AML-193 (cell line): ENCODE measurements around the gene TMEM259.

Source experiments
- DNase-seq, 2 experiments: peaks; one replicate each; lab custom pipeline; 2025; lab: John Stamatoyannopoulos, UW

The TMEM259 gene

DNA sequence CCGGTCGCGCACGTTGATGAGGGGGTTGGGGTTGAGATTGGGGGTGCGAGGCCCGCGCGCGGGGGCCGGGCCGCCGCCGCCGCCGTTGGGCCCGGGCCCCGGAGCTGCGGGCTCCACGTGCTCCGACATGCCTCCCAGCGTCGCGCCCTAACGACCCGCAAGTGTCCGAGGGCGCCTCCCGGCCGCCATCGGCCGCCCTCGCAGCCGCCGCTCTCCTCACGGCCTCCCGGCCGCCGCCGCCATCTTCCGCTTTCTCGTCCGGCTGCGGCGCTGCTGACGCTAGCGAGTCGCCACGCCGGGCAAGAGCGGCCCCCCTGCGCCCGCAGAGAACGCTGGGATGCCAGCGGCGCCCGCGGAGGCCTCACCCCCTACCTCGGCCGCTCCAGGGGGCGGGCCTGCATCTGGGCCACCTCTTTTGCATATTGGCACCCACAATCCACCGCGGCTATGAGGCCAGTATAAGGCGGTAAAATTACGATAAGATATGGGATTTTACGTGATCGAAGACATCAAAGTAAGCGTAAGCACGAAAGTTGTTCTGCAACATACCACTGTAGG, at the start of gene TMEM259:
TSS of gene TMEM259 (minus strand) at position 256 of the 558 bp plus-strand sequence. CDS start at position 129, 127 bp downstream.
- peak; percentile 93 to 94 for DNase-seq

DNA sequence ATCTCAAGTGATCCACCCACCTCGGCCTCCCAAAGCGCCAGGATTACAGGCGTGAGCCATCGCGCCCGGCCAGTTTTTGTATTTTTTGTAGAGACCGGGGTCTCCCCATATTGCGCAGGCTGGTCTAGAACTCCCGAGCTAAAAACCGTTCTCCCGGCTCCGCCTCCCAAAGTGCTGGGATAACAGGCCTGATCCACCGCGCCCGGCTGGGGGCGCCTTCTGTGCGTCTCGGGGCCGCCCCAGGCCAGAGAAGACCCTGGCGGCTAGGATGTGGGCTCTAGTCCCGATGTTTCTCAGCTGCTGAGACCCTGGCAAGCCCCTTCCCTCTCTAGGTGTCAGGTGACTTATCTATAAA, 49.6 kb upstream of the TMEM259 start:
- no peak for DNase-seq

DNA sequence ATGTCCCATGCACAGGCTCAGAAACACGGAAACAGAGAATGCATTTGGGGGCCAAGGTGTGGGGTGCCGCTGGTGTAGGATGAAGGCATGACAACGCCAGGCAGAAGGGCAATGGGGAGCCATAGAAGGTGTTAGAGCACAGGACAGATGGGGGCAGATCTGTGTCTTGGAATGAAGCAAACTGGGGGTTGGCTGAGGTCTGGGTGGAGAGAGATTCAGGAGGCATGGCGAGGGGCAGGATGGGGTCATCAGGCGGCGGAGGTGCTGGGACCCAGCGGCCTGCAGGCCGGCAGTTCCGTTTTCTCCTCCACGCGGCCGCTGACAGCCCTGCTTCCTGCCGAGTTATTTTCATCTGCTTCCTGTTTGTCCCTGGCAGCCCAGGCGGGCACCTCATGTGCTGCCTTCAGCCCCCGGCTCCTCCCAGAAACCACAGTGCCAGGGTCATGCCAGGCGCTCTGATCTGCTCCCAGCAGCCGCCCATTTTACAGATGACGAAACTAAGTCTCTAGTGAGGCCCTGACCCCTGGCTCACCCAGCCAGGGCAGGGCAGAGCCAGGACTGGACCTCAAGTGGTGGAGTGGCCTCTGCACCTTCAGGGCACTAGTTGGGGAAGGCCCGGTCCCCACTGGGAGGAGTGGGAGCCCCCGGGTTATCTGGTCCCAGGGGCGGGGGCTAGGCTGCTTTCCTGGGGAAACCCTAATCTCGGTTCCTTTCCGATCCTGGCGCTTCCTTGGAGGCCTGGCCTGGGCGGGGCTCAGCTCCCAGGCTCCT, 48.3 kb upstream of the TMEM259 start:
- peak; percentile 93 to 96 for DNase-seq

DNA sequence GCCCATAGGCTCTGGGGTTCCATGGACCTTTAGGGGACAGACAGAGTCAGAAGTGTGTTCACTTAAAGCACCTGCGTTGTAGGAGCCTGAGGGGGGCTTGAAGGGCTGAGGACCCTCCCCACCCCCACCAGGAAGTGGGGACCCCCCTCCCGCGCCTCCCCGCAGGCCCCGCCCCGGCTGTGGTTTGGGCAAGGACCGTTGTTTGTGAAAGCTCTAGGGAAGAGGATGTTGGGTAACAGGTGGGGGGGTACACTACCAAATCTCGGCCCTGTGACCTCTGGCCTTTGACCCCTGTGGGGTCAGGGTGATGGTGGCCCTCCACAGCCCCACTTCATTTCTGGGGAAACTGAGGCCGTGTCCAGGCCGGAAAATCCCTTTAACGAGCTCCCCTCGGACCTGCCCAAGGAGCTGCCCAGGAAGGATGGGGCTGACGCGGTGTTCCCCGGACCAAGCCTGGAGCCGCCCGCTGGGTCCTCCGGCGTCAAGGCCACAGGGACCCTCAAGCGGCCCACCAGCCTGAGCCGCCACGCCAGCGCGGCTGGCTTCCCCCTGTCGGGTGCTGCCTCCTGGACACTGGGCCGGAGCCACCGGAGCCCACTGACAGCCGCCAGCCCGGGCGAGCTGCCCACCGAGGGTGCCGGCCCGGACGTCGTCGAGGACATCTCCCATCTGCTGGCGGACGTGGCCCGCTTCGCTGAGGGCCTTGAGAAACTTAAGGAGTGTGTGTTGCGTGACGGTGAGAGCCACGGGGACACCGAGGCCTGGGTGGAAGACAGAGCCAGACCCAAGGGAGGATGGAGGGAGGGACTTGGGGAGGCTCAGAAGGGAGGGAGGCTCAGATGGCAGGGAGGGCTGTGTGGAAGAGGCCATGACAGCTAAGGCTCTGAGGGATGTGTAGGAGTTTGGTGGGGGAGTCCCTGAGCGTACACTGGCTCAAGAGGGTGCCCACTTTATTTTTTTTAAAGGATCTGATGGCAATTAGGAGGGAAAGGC, 47.4 kb upstream of the TMEM259 start:
- DNase-seq: peak; percentile 46 to 49

DNA sequence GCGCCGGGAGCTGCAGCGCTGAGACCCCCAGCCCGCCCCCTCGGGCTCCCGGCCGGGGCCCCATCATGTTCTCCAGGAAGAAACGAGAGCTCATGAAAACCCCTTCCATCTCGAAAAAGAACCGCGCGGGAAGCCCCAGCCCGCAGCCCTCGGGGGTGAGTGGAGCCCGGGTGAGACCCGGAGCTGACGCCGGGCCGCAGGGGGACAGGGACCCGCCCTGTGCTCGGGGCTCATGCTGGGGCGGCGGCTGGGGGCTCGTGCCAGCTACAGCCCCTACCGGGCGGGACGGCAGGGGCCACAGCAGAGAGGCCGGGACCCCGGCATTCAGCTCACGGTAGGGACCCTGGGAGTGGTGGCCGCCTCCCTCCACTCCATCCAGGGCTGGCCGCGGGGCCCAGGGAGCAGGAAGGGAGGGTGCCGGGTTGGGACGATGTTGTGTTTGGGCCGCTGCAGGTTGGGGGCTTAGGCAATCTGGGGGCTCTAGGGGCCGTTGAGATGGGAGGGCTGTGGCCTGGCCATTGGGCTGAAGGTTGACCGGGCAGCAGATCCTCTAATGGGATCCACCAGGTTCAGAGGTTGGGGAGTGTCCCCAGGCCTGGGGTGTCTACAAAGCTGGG, 46.5 kb upstream of the TMEM259 start:
- no peak for DNase-seq

DNA sequence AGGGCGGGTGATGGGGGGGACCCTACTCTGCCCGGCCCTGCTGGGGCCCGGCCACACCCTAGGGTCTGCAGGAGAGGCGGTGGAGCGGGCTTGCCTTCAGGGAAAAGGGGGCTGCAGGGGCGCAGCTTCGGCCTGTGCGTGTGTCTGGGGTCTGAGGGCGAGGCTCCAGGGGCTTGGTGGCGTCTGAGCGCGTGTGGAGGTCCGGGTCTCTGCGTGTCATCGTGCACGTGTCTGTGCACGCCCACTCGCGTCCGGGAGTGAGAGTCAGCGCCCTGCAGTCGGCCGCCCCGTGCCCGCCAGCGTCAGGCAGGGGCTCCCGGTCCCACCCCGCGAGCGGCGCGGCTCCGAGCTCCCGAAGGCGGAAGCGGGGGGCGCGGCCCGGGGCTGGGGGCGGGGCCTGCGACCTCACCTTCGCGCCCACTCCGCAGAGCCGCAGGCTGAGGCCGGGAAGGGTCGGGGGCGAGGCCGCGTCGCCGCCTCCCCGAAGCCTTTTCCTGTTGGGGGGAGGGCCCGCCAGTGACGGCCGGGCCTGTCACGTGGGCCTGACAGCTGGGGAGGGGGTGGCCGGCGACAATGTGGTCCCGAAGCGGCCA, 45.9 kb upstream of the TMEM259 start, which contains the start of gene ARHGAP45:
TSS of gene ARHGAP45 (plus strand) at position 420 of the 593 bp plus-strand sequence. CDS start 239 bp downstream, outside the sequence.
- peak; percentile 55 to 64 for DNase-seq

DNA sequence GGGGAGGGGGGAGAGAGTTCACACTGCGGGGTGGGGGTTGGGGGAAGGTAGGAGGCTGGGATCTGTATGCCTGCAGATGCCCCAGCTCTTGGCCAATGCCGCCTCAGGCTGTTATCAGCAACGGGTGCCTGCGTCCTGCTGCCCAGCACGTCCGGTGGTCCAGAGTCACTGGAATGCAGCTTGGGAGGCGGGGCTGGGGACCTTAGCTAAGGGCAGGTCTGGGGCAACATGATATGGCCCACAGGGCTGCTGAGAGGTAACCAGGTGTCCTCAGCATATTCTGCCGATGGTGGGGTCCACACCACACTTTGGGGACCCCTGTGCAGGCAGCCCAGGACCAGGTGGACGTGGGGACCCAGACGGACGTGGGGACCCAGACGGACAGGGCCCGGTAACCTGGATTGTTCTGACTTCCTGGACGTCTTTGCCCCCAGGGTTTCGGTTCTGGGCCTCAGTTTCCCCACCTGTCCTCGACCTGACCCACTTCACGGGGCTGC, 45.4 kb upstream of the TMEM259 start:
- no peak for DNase-seq

DNA sequence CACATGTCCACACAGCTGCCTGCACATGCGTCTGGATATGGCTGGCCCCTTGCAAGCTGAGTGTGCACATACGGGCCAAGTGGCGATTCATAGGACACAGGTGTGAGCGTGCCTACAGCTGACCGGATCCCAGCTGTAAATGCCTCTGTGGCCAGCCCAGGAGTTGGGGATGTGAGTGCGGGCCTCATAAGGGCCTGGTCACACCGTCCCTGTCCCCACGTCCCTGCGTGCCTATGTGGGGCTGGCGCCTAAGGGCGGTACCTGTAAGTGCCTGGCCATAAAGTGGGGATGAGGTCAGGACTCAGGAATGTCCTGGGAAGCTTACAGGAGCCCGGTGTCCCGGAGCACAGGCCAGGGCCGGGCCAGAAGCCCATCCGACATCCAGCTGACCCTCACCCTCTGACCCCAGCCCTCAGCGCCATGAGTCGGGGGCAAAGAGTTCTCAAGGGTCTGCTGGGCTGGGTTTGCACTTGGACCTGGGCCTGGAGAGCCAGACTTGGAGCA, 44.7 kb upstream of the TMEM259 start:
- DNase-seq: no peak

DNA sequence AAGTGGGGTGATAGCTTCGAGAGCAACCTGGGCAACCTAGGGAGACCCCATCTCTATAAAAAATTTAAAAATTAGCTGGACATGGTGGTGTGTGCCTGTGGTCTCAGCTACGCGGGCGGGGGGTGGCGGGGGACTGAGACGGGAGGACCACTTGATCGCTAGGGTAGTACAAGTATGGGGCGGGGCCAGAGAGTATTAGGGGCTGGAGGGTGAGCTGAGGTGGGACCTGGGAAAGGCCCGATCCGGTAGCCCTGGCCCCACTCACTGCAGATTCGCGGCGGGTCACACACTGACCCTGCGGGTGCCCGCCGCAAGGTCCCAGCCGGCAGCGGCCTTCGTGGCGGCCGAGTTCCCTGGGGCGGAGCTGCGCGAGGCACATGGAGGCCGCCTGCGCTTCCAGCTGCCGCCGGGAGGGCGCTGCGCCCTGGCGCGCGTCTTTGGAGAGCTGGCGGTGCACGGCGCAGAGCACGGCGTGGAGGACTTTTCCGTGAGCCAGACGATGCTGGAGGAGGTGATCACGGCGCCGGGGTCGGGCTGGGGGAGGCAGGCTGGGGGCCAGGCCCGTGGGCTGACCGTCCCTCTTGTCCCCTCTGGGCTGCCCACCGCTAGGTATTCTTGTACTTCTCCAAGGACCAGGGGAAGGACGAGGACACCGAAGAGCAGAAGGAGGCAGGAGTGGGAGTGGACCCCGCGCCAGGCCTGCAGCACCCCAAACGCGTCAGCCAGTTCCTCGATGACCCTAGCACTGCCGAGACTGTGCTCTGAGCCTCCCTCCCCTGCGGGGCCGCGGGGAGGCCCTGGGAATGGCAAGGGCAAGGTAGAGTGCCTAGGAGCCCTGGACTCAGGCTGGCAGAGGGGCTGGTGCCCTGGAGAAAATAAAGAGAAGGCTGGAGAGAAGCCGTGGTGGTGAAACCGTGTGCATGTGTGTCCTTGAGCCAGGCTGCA, 44.0 kb upstream of the TMEM259 start:
- DNase-seq: no peak

DNA sequence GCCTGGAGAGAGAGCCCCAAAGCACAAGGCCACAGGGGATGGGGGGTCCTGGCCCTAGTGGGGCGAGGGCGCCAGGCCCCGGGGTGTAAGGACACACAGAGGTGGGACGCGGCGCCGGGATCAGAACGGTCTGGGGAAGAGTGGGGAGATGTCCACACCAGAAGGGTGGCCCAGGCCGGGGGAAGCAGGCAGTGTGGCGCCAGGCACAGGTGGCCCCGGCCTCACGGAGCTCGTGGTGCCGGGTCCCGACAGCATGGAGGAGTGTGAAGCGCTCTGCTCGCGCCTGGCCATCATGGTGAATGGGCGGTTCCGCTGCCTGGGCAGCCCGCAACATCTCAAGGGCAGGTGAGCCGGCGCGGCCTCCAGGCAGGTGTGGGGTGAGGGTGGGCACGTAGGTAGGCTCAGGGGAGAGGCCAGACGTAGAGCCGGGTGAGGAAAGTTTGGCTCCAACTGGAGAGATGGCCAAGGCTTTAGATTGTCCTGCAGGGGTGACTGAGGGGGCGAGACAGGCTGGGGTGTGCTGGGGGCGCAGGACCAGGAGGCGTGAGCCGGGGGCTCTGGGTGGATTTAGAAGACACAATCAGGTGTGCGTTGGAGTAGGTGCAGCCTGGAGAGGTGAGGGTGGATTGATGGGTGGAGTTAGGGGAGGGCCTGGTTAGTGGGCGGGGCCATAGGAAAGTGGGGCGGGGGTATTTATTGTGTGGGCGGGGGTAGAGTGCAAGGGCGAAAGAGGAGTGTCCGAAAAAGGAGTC, 43.2 kb upstream of the TMEM259 start:
- DNase-seq: no peak

DNA sequence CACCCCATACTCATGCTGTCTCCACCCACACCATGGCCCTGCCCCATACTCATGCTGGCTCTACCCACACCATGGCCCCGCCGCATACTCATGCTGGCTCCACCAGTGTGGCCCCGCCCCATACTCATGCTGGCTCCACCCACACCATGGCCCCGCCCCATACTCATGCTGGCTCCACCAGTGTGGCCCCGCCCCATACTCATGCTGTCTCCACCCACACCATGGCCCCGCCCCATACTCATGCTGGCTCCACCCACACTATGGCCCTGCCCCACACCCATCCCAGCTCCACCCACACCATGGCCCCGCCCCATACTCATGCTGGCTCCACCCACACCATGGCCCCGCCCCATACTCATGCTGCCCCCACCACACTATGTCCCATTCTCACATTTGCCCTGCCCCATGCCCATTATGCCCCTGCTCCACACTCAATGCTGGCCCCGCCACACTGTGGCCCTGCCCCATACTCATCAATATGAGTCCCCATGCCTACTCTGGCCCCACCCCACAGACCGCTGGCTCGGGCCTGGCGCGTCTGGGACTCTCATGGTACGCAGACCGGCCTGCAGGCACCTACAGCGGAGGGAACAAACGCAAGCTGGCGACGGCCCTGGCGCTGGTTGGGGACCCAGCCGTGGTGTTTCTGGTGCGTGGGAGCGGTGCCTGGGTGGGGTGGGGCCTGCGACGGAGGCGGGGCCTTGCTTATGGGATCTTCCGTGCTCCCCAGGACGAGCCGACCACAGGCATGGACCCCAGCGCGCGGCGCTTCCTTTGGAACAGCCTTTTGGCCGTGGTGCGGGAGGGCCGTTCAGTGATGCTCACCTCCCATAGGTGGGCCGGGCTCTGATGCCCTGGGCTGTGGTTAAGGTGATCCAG, 42.3 kb upstream of the TMEM259 start:
- DNase-seq: no peak

DNA sequence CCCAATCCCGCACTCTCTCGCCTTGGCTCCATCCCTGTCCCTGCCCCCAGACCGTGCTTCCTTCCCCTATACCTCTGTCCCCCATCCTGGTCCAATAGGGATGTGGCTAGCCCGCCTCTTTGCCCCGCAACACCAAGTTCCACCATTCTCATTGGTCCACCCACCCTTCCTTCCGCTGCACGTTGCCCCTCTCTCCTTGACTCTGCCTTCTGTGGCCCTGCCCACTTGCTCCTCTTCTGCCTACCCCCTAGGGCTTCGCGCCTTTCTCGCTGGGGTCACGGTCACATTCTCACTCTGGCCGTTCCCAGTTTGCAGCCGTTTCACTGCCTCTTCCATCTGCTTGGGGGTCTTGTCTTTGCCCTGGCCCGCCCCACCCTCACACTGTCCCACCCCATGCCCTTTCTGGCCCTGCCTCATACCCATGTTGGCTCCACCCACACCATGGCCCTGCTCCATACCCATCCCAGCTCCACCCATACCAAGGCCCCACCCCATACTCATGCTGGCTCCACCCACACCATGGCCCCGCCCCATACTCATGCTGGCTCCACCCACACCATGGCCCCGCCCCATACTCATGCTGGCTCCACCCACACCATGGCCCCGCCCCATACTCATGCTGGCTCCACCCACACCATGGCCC, 41.6 kb upstream of the TMEM259 start:
- no peak for DNase-seq

DNA sequence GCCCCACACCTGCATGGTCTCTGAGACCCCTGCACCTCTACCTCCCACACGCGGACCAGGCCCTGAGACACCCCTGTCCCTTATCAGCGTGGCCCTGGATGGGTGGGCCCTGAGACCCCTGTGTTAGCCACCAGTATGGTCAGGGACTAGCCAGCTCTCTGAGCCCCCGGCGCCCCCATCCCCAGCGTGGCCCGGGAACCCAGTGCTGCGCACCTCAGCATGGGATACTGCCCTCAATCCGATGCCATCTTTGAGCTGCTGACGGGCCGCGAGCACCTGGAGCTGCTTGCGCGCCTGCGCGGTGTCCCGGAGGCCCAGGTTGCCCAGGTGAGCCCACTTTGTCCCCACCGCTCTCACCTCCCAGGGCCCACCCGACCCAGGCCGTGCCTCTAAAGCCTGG, 41.1 kb upstream of the TMEM259 start:
- no peak for DNase-seq

DNA sequence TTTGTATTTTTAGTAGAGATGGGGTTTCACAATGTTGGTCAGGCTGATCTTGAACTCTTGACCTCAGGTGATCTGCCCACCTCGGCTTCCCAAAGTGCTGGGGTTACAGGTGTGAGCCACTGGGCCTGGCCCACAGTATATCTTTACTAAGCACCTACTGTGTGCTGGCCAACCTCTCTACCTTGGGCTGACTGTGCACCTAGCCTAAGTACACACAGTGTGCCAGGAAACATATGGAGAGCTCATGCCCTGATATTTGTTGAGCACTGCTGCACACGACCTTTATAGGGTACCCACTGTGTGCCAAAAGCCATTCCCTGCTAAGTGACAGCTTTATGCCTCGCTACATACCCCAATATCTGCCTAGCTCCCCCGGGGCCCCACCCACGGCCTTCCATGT, 39.8 kb upstream of the TMEM259 start:
- DNase-seq: no peak

DNA sequence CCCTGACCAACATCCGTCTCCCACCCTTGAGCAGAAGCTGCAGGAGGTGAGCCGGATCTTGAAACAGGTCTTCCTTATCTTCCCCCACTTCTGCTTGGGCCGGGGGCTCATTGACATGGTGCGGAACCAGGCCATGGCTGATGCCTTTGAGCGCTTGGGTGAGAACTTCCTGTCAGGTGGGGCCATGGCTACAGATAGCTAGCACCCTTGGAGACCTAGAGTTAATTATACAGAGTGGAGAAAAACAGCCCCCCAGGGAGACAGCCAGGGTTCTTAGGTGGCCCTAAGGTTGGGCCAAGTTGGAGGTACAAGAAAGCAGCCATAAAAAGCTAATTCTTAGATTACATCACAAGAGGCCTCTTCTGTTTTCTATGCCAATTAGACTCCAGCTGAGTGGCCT, 37.2 kb upstream of the TMEM259 start:
- DNase-seq: no peak

DNA sequence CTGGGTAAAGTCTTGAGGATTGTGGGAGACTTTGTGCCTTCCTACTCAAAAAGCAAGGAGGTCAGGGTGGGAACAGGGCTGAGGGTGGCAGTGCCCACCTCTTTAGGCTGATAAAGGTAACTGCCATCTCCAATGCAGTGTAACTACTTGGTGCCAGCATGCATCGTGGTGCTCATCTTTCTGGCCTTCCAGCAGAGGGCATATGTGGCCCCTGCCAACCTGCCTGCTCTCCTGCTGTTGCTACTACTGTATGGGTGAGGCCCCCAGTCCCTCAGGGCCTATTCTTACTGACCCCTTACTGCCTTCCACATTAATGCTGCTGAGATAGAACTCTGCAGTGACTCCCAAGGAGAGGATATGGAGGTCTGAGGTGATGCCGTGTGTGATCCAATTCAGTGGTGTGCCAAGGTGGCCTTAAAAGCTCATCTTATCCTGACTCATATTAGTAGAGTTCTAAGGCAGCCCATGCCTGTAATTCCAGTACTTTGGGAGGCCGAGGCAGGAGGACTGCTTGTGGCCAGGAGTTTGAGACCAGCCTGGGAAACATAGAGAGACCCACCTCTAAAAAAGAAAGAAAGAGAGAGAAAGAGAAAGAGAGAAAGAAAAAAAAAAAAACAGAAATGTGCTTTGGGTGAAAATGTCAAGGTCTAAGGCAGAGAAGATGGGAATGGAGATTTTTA, 36.4 kb upstream of the TMEM259 start:
- peak; percentile 44 to 49 for DNase-seq
